Adrenal gland (tissue), 5 donors: ENCODE measurements around the gene DDAH2.

Source experiments
- POLR2A ChIP-seq, 2 donors: fragments of 450-650 bp; IDR thresholded peaks; one replicate each; pipeline ENCODE4 v1.6.1; 2017; ENCODE audit warnings: antibody characterized with exemption in 2 of 2, mild to moderate bottlenecking in 2 of 2, moderate library complexity in 1 of 2
- TF ChIP-seq, protein P1 (sequence below), 6 experiments: fragments of 450-650 bp in 4 of 6; fragments of 200-600 bp in 2 of 6; sonication (generic) in 1 of 6; IDR thresholded peaks; 1 replicate in 5 of 6; 2 replicates in 1 of 6; pipeline versions ENCODE4 v1.5.1 to v1.8.0; 2016 to 2021; ENCODE audit warnings: antibody characterized with exemption in 6 of 6, mild to moderate bottlenecking in 2 of 6, moderate library complexity in 1 of 6
- donor health status: DM: no; HTN: no; CAD: no.

DNA sequence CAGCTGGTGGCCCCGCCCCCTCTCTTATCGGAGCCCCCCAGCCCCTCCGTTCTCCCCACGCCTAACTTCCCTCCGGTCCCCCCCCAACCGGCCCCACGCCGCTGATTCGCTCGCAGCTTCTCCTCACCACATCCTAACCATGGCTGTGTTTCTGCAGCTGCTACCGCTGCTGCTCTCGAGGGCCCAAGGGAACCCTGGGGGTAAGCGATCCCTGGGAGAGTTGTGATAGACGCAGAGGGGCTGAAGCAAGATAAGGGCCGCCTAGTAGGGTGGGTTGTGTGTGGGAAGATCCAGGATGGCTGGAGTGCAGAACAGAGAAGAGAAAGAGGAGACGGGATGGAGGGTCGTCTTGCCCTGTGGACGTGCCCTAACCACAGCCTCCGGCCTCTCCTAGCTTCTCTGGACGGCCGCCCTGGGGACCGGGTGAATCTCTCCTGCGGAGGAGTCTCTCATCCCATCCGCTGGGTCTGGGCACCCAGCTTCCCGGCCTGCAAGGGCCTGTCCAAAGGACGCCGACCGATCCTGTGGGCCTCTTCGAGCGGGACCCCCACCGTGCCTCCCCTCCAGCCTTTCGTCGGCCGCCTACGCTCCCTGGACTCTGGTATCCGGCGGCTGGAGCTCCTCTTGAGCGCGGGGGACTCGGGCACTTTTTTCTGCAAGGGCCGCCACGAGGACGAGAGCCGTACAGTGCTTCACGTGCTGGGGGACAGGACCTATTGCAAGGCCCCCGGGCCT, 5.7 kb downstream of the DDAH2 start, which contains the start of gene MPIG6B:
- TF ChIP-seq POLR2A (IDR thresholded peaks at IDR 0.05), result no peak
- TF ChIP-seq, protein P1, sequence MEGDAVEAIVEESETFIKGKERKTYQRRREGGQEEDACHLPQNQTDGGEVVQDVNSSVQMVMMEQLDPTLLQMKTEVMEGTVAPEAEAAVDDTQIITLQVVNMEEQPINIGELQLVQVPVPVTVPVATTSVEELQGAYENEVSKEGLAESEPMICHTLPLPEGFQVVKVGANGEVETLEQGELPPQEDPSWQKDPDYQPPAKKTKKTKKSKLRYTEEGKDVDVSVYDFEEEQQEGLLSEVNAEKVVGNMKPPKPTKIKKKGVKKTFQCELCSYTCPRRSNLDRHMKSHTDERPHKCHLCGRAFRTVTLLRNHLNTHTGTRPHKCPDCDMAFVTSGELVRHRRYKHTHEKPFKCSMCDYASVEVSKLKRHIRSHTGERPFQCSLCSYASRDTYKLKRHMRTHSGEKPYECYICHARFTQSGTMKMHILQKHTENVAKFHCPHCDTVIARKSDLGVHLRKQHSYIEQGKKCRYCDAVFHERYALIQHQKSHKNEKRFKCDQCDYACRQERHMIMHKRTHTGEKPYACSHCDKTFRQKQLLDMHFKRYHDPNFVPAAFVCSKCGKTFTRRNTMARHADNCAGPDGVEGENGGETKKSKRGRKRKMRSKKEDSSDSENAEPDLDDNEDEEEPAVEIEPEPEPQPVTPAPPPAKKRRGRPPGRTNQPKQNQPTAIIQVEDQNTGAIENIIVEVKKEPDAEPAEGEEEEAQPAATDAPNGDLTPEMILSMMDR (IDR thresholded peaks at IDR 0.05), result no peak
